Measurements from ENCODE around the gene OR6C65.

OR6C65 gene

GRCh38 chr12:55448825-55449224, 48.5 kb downstream of the OR6C65 start:
- no peak overlapping the region for H3K4me3 ChIP-seq (ENCODE audit: low read depth in 1 of 2, low read length in 2 of 2)

More at GRCh38 chr12:55448825-55449224, 48.5 kb downstream of the OR6C65 start:
- no peaks in the 10 kb centered on the region for H3K9me3 ChIP-seq (ENCODE audit: low read length)
- H3K9ac ChIP-seq (ENCODE audit: low read length), result no peak overlapping the region
- H3K27me3 ChIP-seq (ENCODE audit: control insufficient read depth in 1 of 2, insufficient read depth in 2 of 2, low read length in 2 of 2), result no peaks in the 10 kb centered on the region
- no peak overlapping the region for H3K27ac ChIP-seq (ENCODE audit: low read depth, low read length)
- H3K4me1 ChIP-seq (ENCODE audit: insufficient read depth, low read length), result no peaks in the 10 kb centered on the region
- no peaks in the 10 kb centered on the region for H3K36me3 ChIP-seq (ENCODE audit: insufficient read depth, low read length)

Data from muscle layer of colon (tissue), 2 donors.